ENCODE data around the gene NEK6.

Gene NEK6

GRCh38 chr9:124262649-124262972 is 4.9 kb downstream of the NEK6 start:
- DNase-seq = no peak

GRCh38 chr9:124263213-124263612 is 5.5 kb downstream of the NEK6 start:
- DNase-seq = no peak

GRCh38 chr9:124263800-124264426 is 6.2 kb downstream of the NEK6 start:
- no peak for DNase-seq

- DNase-seq = no peak
These were observed 7.1 kb downstream of the NEK6 start for GRCh38 chr9:124264823-124265233.

GRCh38 chr9:124265551-124265950 is 7.8 kb downstream of the NEK6 start:
- DNase-seq = no peak

- no peak for DNase-seq
These were observed 8.5 kb downstream of the NEK6 start for GRCh38 chr9:124266139-124266825.

- DNase-seq = no peak
These were observed 9.1 kb downstream of the NEK6 start for GRCh38 chr9:124266826-124267201.

GRCh38 chr9:124267271-124267807 is 9.6 kb downstream of the NEK6 start:
- DNase-seq = peak; percentile 62

- DNase-seq = no peak
These were observed 10.5 kb downstream of the NEK6 start for GRCh38 chr9:124268248-124268647.

GRCh38 chr9:124268661-124269060 is 10.9 kb downstream of the NEK6 start:
- DNase-seq = no peak

GRCh38 chr9:124269556-124269955 is 11.8 kb downstream of the NEK6 start:
- no peak for DNase-seq

GRCh38 chr9:124270504-124271335 is 13.0 kb downstream of the NEK6 start:
- no peak for DNase-seq

- peak; percentile 8 for DNase-seq
These were observed 13.9 kb downstream of the NEK6 start for GRCh38 chr9:124271660-124272059.

GRCh38 chr9:124272118-124272517 is 14.4 kb downstream of the NEK6 start:
- DNase-seq = no peak

- DNase-seq = no peak
These were observed 15.2 kb downstream of the NEK6 start for GRCh38 chr9:124272979-124273378.

- DNase-seq = no peak
These were observed 15.8 kb downstream of the NEK6 start for GRCh38 chr9:124273427-124274160.

GRCh38 chr9:124274226-124274625 is 16.5 kb downstream of the NEK6 start:
- DNase-seq = no peak

GRCh38 chr9:124274738-124275137 is 17.0 kb downstream of the NEK6 start:
- DNase-seq = no peak

- no peak for DNase-seq
These were observed 19.7 kb downstream of the NEK6 start for GRCh38 chr9:124277420-124277819.

GRCh38 chr9:124278054-124278540 is 20.3 kb downstream of the NEK6 start:
- no peak for DNase-seq

- DNase-seq = no peak
These were observed 21.9 kb downstream of the NEK6 start for GRCh38 chr9:124279531-124280175.

GRCh38 chr9:124280176-124280691 is 22.5 kb downstream of the NEK6 start:
- no peak for DNase-seq

All from DMS79 treated with DMSO at 0.1 percent for 48 hours (cell line).